Tibial nerve (tissue), 4 donors: ENCODE data around the gene MAPK14. TPM values are rescaled to one million over a fixed set of nuclear protein-coding genes. Genes with fewer than 3 reads are reported as not detected.

Source experiments
- DNase-seq, 2 donors: peaks; one replicate each; pipeline ENCODE4 v3.0.0-alpha.2; 2019; ENCODE audit warnings: low spot score in 2 of 2
- H3K27ac ChIP-seq, 4 donors: fragments of 200-600 bp; sonication (generic) in 3 of 4; one replicate each; pipeline ENCODE4 v1.5.1; 2017 to 2019; ENCODE audit warnings: mild to moderate bottlenecking in 1 of 4
- H3K27me3 ChIP-seq, 2 donors: fragments of 200-600 bp; sonication (generic) in 1 of 2; one replicate each; pipeline versions ENCODE4 v1.5.1 to v1.6.0; 2017 to 2019
- H3K36me3 ChIP-seq, 3 donors: fragments of 200-600 bp; sonication (generic); one replicate each; pipeline ENCODE4 v1.5.1; 2018 to 2019
- H3K4me1 ChIP-seq, 4 donors: fragments of 200-600 bp; sonication (generic) in 3 of 4; one replicate each; pipeline ENCODE4 v1.5.1; 2017 to 2019
- H3K4me3 ChIP-seq, 4 donors: fragments of 200-600 bp; sonication (generic) in 3 of 4; one replicate each; pipeline ENCODE4 v1.5.1; 2017 to 2019; ENCODE audit warnings: mild to moderate bottlenecking in 1 of 4, moderate library complexity in 1 of 4
- H3K9me3 ChIP-seq, 4 donors: fragments of 200-600 bp; sonication (generic) in 3 of 4; one replicate each; pipeline ENCODE4 v1.5.1; 2017 to 2019
- EP300 ChIP-seq, 2 donors: sonication (generic); formaldehyde crosslinking; IDR thresholded peaks; one replicate each; pipeline ENCODE4 v1.6.1; 2017; ENCODE audit warnings: antibody characterized with exemption in 2 of 2, mild to moderate bottlenecking in 1 of 2
- POLR2A ChIP-seq, 2 donors: fragments of 450-650 bp; IDR thresholded peaks; one replicate each; pipeline ENCODE4 v1.6.1; 2017; ENCODE audit warnings: antibody characterized with exemption in 2 of 2, mild to moderate bottlenecking in 2 of 2, moderate library complexity in 2 of 2
- WGBS, 2 donors: methylation state at CpG; one replicate each; pipeline ENCODE4 v1.1.5; 2018; 5-methylcytosine and 5-hydroxymethylcytosine counted together
- total RNA-seq, 4 donors: library from RNA; depleted of rRNA; stranded (reverse); fragments of >200 nt; gene quantifications; one replicate each; pipeline ENCODE4 v1.1.0, GENCODE V29; 2016
- TF ChIP-seq, protein P1 (sequence below), 5 experiments: fragments of 200-600 bp in 3 of 5; fragments of 450-650 bp in 2 of 5; sonication (generic) in 3 of 5; IDR thresholded peaks; one replicate each; pipeline ENCODE4 v1.5.1; 2016 to 2019; ENCODE audit warnings: antibody characterized with exemption in 5 of 5, mild to moderate bottlenecking in 3 of 5, moderate library complexity in 2 of 5

MAPK14 gene
- total RNA-seq, 4 donors from 2014 or later, result 73.5 to 88.1 (median 83.2) TPM

DNA sequence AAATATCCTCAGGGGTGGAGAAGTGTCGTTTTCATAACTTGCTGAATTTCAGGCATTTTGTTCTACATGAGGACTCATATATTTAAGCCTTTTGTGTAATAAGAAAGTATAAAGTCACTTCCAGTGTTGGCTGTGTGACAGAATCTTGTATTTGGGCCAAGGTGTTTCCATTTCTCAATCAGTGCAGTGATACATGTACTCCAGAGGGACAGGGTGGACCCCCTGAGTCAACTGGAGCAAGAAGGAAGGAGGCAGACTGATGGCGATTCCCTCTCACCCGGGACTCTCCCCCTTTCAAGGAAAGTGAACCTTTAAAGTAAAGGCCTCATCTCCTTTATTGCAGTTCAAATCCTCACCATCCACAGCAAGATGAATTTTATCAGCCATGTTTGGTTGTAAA is 82.4 kb downstream of the MAPK14 start:
- peak in 1 of 2 donors; percentile 48 for DNase-seq
- H3K27ac ChIP-seq, result peak overlapping the region in 2 of 4 donors; percentile 5 to 46
- WGBS, 2 donors, result 78 to 85% methylated on average over 3 of the region's 3 CpGs
- no peak overlapping the region for H3K4me3 ChIP-seq
- no peaks in the 10 kb centered on the region for H3K9me3 ChIP-seq
- peaks cover 3 to 62% (median 4%) of the 10 kb centered on the region in 3 donors for H3K36me3 ChIP-seq
- no peak for TF ChIP-seq EP300 (IDR thresholded peaks at IDR 0.05)
- no peak for TF ChIP-seq POLR2A (IDR thresholded peaks at IDR 0.05)
- TF ChIP-seq, protein P1, sequence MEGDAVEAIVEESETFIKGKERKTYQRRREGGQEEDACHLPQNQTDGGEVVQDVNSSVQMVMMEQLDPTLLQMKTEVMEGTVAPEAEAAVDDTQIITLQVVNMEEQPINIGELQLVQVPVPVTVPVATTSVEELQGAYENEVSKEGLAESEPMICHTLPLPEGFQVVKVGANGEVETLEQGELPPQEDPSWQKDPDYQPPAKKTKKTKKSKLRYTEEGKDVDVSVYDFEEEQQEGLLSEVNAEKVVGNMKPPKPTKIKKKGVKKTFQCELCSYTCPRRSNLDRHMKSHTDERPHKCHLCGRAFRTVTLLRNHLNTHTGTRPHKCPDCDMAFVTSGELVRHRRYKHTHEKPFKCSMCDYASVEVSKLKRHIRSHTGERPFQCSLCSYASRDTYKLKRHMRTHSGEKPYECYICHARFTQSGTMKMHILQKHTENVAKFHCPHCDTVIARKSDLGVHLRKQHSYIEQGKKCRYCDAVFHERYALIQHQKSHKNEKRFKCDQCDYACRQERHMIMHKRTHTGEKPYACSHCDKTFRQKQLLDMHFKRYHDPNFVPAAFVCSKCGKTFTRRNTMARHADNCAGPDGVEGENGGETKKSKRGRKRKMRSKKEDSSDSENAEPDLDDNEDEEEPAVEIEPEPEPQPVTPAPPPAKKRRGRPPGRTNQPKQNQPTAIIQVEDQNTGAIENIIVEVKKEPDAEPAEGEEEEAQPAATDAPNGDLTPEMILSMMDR (IDR thresholded peaks at IDR 0.05), result no peak
- H3K27me3 ChIP-seq, result no peaks in the 10 kb centered on the region
- H3K4me1 ChIP-seq, result peaks cover 0 to under 1% (median 0%) of the 10 kb centered on the region in 4 donors

DNA sequence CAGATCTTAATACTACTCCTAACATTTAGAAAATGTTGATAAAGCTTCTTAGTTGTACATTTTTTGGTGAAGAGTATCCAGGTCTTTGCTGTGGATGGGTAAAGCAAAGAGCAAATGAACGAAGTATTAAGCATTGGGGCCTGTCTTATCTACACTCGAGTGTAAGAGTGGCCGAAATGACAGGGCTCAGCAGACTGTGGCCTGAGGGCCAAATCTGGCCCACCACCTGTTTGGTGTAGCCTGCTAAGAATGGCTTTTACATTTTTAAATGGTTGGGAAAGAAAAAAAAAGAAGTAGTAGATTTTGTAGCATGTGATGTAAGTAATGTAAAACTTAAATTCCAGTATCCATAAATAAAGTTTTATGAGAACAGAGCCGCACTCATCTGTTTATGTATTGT is 83.3 kb downstream of the MAPK14 start:
- TF ChIP-seq EP300 (IDR thresholded peaks at IDR 0.05) (no peak), POLR2A (IDR thresholded peaks at IDR 0.05) (no peak)
- TF ChIP-seq, protein P1 (IDR thresholded peaks at IDR 0.05), result no peak
- H3K36me3 ChIP-seq, result peaks cover 3 to 68% (median 4%) of the 10 kb centered on the region in 3 donors
- H3K4me1 ChIP-seq, result no peaks in the 10 kb centered on the region
- no peak overlapping the region for H3K4me3 ChIP-seq
- peak overlapping the region in 1 of 4 donors; percentile 5 for H3K27ac ChIP-seq
- DNase-seq, result no peak
- 83 to 85% methylated on average over 4 of the region's 4 CpGs for WGBS, 2 donors
- no peaks in the 10 kb centered on the region for H3K27me3 ChIP-seq
- H3K9me3 ChIP-seq, result no peaks in the 10 kb centered on the region

DNA sequence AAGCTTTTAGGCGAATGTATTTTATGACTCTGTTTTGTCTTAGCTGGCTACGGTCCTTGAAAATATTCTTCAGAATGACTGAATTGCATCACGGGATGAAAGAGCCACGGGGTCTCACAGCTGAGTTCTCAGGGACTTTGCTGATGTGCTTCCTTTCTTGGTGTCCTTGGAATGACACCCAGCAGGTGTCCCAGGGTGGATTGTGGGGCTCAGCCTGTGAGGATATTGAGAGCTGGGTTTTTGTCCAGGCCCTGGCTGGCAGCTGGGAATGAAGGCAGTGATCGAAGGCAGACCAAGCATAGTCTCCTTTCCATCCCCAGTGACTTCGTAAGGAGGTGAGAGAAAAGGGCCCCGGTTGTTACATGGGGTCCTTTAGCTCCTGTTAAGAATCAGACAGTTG is 83.9 kb downstream of the MAPK14 start:
- H3K27ac ChIP-seq, result no peak overlapping the region
- WGBS, 2 donors, result 86 to 90% methylated on average over 7 of the region's 7 CpGs
- TF ChIP-seq POLR2A (IDR thresholded peaks at IDR 0.05) (no peak), EP300 (IDR thresholded peaks at IDR 0.05) (no peak)
- TF ChIP-seq, protein P1 (IDR thresholded peaks at IDR 0.05), result no peak

DNA sequence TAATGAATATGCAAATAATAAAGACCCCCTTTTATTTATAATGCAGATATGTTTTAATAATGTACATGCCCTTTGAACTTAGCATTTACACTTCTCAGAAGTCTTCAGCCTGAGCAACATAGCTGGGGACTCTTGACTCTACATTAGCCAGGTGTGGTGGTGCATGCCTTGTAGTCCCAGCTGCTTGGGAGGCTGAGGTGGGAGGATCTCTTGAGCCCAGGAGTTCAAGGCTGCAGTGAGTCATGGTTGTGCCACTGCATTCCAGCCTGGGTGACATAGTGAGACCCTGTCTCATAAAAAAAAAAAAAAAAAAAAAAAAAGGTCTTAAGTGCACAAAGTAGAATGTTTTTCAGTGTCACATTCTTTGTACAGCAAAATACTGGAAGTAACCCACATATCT is 85.4 kb downstream of the MAPK14 start:
- TF ChIP-seq, protein P1 (IDR thresholded peaks at IDR 0.05), result no peak
- DNase-seq, result no peak
- Histone ChIP-seq H3K9me3 (no peaks in the 10 kb centered on the region), H3K36me3 (peaks cover 3 to 70% (median 4%) of the 10 kb centered on the region in 3 donors), H3K27ac (no peak overlapping the region), H3K4me1 (no peaks in the 10 kb centered on the region), H3K27me3 (no peaks in the 10 kb centered on the region), H3K4me3 (no peak overlapping the region)

More for the DNA sequence above, 83.9 kb downstream of the MAPK14 start:
- no peak for DNase-seq
- Histone ChIP-seq H3K36me3 (peaks cover 3 to 75% (median 4%) of the 10 kb centered on the region in 3 donors), H3K4me3 (no peak overlapping the region), H3K27me3 (no peaks in the 10 kb centered on the region), H3K4me1 (no peaks in the 10 kb centered on the region), H3K9me3 (no peaks in the 10 kb centered on the region)

DNA sequence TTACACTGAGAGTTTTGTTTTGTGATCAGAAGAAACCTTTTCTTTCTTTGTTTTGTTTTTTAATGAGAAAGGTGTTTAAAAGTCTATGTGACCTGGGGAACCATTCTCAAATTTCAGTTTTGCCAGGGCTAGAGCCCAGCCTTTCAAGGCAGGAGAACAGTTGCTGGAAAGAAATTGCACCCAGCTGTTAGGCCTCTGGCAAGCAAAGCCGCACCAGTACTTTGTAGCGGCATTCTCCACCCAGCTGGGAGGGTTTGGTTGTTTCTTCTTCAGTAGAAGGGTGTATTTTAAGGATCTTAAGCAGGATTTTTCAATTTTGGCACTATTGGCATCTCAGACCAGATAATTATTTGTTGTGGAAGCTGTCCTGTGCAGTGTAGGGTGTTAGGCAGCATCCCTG is 86.1 kb downstream of the MAPK14 start:
- Histone ChIP-seq H3K4me1 (peaks cover 0 to 2% (median 0%) of the 10 kb centered on the region in 4 donors), H3K27me3 (no peaks in the 10 kb centered on the region), H3K36me3 (peaks cover 3 to 70% (median 4%) of the 10 kb centered on the region in 3 donors), H3K4me3 (no peak overlapping the region), H3K9me3 (no peaks in the 10 kb centered on the region), H3K27ac (no peak overlapping the region)
- no peak for DNase-seq
- TF ChIP-seq EP300 (IDR thresholded peaks at IDR 0.05), result no peak
- TF ChIP-seq POLR2A (IDR thresholded peaks at IDR 0.05), result no peak
- TF ChIP-seq, protein P1 (IDR thresholded peaks at IDR 0.05), result no peak
- 65 to 73% methylated on average over 2 of the region's 2 CpGs for WGBS, 2 donors
